ENCODE data around the gene SMAD2.
"Not testable (repeated sequence)": the region's sequence is repeated elsewhere in the genome, so short reads cannot be mapped to it uniquely, and the experiment has no call there.

SMAD2 gene

DNA sequence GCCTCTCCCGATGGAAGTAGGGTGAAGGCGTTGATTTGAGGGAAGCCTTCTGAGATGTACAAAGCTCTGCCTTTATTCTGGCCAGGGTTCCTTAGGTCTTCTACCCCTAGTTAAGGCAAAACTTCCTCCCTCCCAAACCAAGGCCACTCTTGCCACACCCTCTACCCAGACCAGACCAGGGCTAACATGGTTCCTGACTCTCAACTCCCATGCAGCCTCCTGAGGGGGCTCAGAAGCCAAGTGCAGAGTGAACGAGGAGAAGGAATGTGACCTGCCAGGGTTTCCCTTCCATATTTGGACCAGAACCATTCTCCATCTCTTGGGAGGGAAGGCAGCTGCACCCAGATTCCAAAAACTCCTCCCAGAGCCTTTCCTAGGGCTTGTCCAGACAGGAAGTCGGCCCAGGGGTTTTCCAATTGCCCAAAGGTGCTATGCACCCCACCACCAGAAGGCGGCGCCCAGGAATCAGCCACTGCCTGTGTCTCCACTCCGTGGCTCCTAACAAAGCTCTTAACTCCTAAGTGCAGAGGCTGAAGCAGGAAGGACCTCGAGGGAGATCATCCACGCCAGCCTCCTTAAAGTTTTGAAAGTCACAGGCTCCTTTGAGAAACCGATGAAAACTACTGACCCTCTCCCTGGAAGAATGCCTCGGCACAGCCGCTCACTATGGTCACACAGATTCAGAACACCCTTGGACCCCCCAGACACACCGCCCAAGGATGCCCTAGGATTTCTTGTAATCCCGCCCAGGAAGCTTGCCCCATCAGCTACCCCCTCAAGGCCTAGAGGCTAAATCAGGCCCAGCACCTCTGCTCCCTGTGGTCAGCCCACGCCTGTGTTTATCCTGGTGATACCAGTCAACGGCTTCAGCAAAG, 157.8 kb downstream of the SMAD2 start:
- no peaks in the 10 kb centered on the region for H3K9me3 ChIP-seq (ENCODE audit: control insufficient read depth in 5 of 5, low read length in 5 of 5)
- no peaks in the 10 kb centered on the region for H3K36me3 ChIP-seq (ENCODE audit: control insufficient read depth in 5 of 5, insufficient read depth in 5 of 5, low read length in 5 of 5)

DNA sequence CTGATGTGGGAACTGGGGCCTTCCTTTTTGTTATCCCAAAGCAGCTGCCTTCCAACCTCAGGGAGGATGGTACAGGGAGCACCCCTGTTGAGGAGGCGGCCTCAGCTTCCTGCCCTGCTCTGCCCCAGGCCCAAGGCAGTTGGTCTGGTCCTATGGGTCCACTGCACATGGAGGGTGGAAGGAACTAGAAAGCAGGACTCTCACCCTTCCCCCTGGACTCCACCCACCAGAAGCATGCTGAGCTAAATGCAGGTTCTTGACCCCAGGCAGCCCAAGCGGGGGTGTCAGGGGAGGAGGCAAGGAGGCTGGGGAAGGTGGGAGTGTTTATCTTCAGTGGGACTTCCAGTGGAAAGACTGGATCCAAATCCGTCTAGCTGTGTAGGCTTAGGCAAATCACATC, 158.5 kb downstream of the SMAD2 start:
- Histone ChIP-seq H3K27ac (ENCODE audit: low read depth, low read length) (no peak overlapping the region), H3K9me3 (ENCODE audit: control insufficient read depth in 5 of 5, low read length in 5 of 5) (no peaks in the 10 kb centered on the region), H3K9ac (ENCODE audit: low read length in 5 of 5) (no peak overlapping the region), H3K4me1 (ENCODE audit: control insufficient read depth in 5 of 5, insufficient read depth in 5 of 5, low read length in 5 of 5) (peaks cover 0 to 5% (median 3%) of the 10 kb centered on the region in 5 donors), H3K27me3 (ENCODE audit: control insufficient read depth in 5 of 5, insufficient read depth in 4 of 5, low read length in 5 of 5) (no peaks in the 10 kb centered on the region), H3K36me3 (ENCODE audit: control insufficient read depth in 5 of 5, insufficient read depth in 5 of 5, low read length in 5 of 5) (no peaks in the 10 kb centered on the region), H3K4me3 (ENCODE audit: low read depth in 1 of 5, low read length in 5 of 5) (no peak overlapping the region)

More for the DNA sequence above, 157.8 kb downstream of the SMAD2 start:
- peaks cover 0 to 5% (median 3%) of the 10 kb centered on the region in 5 donors for H3K4me1 ChIP-seq (ENCODE audit: control insufficient read depth in 5 of 5, insufficient read depth in 5 of 5, low read length in 5 of 5)
- H3K27ac ChIP-seq (ENCODE audit: low read depth, low read length) = no peak overlapping the region
- no peak overlapping the region for H3K4me3 ChIP-seq (ENCODE audit: low read depth in 1 of 5, low read length in 5 of 5)
- H3K9ac ChIP-seq (ENCODE audit: low read length in 5 of 5) = no peak overlapping the region
- no peaks in the 10 kb centered on the region for H3K27me3 ChIP-seq (ENCODE audit: control insufficient read depth in 5 of 5, insufficient read depth in 4 of 5, low read length in 5 of 5)

DNA sequence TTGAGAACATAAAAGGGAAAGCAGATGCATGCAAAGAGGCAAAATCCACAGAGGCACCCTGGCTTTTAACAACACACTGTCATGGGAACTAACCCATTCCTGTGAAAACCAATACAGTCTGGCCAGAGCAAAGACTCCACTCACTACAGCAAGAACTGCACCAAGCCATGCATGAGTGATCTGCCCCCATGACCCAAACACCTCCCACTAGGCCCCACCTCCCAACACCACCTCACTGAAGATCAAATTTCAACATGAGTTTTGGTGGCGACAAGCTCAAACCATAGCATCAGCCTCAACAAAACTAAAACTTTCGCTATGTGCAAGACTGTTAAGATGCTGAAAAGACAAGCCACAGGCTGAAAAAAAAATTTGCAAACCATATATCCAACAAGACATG, 162.8 kb downstream of the SMAD2 start:
- H3K27ac ChIP-seq (ENCODE audit: low read depth, low read length) = no peak overlapping the region
- no peaks in the 10 kb centered on the region for H3K27me3 ChIP-seq (ENCODE audit: control insufficient read depth in 5 of 5, insufficient read depth in 4 of 5, low read length in 5 of 5)
- H3K9me3 ChIP-seq (ENCODE audit: control insufficient read depth in 5 of 5, low read length in 5 of 5) = no peaks in the 10 kb centered on the region
- H3K4me1 ChIP-seq (ENCODE audit: control insufficient read depth in 5 of 5, insufficient read depth in 5 of 5, low read length in 5 of 5) = peaks cover 0 to 4% (median 3%) of the 10 kb centered on the region in 5 donors
- H3K36me3 ChIP-seq (ENCODE audit: control insufficient read depth in 5 of 5, insufficient read depth in 5 of 5, low read length in 5 of 5) = no peaks in the 10 kb centered on the region
- H3K9ac ChIP-seq (ENCODE audit: low read length in 5 of 5) = no peak overlapping the region
- H3K4me3 ChIP-seq (ENCODE audit: low read depth in 1 of 5, low read length in 5 of 5) = no peak overlapping the region

DNA sequence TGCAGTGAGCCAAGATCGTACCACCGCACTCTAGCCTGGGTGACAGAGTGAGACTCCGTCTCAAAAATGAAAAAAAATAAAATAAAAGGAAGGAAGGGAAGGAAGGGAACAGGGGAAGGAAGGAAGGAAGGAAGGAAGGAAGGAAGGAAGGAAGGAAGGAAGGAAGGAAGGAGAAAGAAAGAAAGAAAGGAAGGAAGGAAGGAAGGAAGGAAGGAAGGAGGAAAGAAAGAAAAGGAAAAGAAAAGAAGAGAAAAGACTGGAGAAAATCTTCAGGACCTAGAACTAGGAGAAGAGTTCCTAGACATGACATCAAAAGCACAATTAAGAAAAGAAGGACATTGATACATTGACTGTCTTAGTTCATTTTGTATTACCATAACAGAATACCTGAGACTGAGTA, 163.3 kb downstream of the SMAD2 start:
- H3K9me3 ChIP-seq (ENCODE audit: control insufficient read depth in 5 of 5, low read length in 5 of 5); H3K27ac ChIP-seq (ENCODE audit: low read depth, low read length); H3K27me3 ChIP-seq (ENCODE audit: control insufficient read depth in 5 of 5, insufficient read depth in 4 of 5, low read length in 5 of 5); H3K4me3 ChIP-seq (ENCODE audit: low read depth in 1 of 5, low read length in 5 of 5); H3K36me3 ChIP-seq (ENCODE audit: control insufficient read depth in 5 of 5, insufficient read depth in 5 of 5, low read length in 5 of 5); H3K9ac ChIP-seq (ENCODE audit: low read length in 5 of 5); H3K4me1 ChIP-seq (ENCODE audit: control insufficient read depth in 5 of 5, insufficient read depth in 5 of 5, low read length in 5 of 5): not testable (repeated sequence)
